GM12872 (cell line): Measurements from ENCODE around the gene EMSY.

Experiments
- TF ChIP-seq, protein P1 (sequence below): IDR thresholded peaks from 3 replicates; pipeline ENCODE4 v1.5.1; 2011; ENCODE audit warnings: low read depth, mild to moderate bottlenecking, low read length, moderate library complexity; ENCODE audit not compliant: insufficient read depth

Gene EMSY

GRCh38 chr11:76459299-76459698, 14.5 kb downstream of the EMSY start:
- TF ChIP-seq, protein P1, sequence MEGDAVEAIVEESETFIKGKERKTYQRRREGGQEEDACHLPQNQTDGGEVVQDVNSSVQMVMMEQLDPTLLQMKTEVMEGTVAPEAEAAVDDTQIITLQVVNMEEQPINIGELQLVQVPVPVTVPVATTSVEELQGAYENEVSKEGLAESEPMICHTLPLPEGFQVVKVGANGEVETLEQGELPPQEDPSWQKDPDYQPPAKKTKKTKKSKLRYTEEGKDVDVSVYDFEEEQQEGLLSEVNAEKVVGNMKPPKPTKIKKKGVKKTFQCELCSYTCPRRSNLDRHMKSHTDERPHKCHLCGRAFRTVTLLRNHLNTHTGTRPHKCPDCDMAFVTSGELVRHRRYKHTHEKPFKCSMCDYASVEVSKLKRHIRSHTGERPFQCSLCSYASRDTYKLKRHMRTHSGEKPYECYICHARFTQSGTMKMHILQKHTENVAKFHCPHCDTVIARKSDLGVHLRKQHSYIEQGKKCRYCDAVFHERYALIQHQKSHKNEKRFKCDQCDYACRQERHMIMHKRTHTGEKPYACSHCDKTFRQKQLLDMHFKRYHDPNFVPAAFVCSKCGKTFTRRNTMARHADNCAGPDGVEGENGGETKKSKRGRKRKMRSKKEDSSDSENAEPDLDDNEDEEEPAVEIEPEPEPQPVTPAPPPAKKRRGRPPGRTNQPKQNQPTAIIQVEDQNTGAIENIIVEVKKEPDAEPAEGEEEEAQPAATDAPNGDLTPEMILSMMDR = peak; percentile 36; the same call in 1 of the 3 replicates

- TF ChIP-seq, protein P1 = no peak
Measured at GRCh38 chr11:76459846-76460245, 15.0 kb downstream of the EMSY start.

DNA sequence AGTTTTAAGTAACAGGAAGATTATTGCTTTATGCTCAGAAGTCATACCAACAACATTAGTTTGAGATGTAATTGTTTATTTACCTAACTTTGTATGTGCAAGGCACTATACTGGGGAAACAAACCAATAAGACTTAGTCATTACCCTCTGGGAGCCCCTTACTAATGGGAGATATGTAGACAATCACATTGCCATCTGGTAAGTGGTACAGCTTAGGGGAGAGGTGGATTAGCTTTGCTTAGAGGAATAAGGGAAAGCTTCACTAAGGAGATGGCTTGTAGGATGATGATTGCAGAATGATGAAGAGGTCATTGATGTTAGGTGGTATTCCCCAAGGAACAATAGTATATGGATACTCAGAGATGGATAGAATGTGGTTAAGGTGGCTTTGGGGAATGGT, 17.5 kb downstream of the EMSY start:
- TF ChIP-seq, protein P1 = no peak

GRCh38 chr11:76465701-76466100, 20.9 kb downstream of the EMSY start:
- TF ChIP-seq, protein P1 = no peak

- TF ChIP-seq, protein P1 = no peak
Measured at GRCh38 chr11:76466666-76467065, 21.8 kb downstream of the EMSY start.

- TF ChIP-seq, protein P1 = no peak
Measured at GRCh38 chr11:76469141-76469540, 24.3 kb downstream of the EMSY start.

DNA sequence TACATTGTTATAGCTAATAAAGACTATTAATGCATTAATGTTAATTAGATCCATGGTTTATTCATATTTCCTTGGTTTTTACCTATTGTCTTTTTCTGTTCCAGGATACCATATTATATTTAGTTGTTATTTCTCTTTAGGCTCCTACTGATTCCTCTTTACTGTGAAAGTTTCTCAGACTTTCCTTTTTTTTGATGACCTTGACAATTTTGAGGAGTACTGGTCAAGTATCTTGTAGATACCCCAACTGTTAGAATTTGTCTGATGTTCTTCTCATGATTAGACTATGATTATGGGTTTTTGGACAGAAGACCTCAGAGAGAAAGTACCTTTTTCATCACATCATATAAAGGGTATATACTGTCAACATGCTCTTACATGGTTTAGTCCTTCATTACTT, 26.6 kb downstream of the EMSY start:
- TF ChIP-seq, protein P1 = no peak

DNA sequence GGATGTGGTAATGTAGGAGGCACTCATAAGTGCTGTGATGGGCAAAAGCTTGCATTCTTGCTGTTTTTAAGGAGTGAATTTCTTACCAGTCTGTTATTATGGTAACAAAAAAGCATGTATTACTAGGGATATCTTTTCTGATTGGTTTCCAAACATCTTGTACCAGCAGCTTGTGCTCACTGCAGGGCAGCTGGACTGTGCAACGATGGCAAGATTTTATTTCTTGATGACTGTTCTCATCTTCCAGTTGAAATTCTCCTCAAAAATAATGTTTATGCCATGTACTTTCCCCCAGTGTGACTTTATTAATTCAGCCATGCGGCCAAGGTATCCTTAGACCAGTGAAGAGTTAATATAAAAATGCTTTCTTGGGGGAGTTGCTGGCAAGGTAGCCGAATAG, 35.4 kb downstream of the EMSY start:
- TF ChIP-seq, protein P1 = no peak
